ENCODE data around the gene DNHD1. TPM values are rescaled to one million over a fixed set of nuclear protein-coding genes. Genes with fewer than 3 reads are reported as not detected.
A peak's percentile ranks its signal among the peaks of the same experiment; 100 is the strongest.

Gene DNHD1
- total and polyA plus RNA-seq, 9 of the 15 experiments (the other 6 are each of a cell fraction or from before 2014, with no cell fraction given): 0.82 to 9.7 (median 3.8) TPM

DNA sequence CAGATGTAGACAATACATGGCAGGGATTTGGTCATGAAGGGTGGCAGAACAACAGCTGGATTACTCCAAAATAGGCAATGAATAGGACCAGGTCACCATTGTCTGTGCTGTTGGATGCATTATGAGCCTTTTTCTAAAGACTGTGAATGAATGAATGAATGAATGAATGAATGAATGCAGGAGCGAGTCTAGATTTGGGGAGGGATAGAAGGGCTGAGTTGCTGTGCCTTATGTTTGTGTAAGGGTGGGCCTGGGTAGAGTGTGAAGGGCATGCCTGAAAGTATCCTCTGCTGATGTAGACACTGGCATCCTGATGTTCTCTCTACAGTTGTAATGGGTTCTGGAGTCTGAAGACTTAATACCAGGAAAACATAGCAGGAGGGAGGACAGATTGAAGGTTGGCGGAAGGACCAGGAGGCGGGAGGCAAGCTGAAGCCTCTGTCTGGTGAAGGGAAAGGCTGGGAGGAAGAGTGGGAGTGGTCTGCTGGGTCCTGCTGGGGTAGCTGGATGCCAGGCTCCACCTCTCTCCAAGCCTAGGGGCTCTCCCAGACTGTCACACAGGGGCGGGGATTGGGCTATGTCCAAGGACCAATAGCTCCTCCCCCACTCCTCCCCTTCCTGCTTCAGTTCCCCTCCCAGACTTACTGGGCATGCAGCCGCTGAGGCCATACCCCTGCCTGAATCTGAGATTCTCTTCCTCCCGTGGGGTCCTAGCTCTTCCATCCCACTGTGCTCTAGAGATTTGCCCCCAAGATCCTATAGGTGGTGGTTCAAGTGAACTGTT is 28.2 kb upstream of the DNHD1 start (continued):
- TF ChIP-seq, protein P1, sequence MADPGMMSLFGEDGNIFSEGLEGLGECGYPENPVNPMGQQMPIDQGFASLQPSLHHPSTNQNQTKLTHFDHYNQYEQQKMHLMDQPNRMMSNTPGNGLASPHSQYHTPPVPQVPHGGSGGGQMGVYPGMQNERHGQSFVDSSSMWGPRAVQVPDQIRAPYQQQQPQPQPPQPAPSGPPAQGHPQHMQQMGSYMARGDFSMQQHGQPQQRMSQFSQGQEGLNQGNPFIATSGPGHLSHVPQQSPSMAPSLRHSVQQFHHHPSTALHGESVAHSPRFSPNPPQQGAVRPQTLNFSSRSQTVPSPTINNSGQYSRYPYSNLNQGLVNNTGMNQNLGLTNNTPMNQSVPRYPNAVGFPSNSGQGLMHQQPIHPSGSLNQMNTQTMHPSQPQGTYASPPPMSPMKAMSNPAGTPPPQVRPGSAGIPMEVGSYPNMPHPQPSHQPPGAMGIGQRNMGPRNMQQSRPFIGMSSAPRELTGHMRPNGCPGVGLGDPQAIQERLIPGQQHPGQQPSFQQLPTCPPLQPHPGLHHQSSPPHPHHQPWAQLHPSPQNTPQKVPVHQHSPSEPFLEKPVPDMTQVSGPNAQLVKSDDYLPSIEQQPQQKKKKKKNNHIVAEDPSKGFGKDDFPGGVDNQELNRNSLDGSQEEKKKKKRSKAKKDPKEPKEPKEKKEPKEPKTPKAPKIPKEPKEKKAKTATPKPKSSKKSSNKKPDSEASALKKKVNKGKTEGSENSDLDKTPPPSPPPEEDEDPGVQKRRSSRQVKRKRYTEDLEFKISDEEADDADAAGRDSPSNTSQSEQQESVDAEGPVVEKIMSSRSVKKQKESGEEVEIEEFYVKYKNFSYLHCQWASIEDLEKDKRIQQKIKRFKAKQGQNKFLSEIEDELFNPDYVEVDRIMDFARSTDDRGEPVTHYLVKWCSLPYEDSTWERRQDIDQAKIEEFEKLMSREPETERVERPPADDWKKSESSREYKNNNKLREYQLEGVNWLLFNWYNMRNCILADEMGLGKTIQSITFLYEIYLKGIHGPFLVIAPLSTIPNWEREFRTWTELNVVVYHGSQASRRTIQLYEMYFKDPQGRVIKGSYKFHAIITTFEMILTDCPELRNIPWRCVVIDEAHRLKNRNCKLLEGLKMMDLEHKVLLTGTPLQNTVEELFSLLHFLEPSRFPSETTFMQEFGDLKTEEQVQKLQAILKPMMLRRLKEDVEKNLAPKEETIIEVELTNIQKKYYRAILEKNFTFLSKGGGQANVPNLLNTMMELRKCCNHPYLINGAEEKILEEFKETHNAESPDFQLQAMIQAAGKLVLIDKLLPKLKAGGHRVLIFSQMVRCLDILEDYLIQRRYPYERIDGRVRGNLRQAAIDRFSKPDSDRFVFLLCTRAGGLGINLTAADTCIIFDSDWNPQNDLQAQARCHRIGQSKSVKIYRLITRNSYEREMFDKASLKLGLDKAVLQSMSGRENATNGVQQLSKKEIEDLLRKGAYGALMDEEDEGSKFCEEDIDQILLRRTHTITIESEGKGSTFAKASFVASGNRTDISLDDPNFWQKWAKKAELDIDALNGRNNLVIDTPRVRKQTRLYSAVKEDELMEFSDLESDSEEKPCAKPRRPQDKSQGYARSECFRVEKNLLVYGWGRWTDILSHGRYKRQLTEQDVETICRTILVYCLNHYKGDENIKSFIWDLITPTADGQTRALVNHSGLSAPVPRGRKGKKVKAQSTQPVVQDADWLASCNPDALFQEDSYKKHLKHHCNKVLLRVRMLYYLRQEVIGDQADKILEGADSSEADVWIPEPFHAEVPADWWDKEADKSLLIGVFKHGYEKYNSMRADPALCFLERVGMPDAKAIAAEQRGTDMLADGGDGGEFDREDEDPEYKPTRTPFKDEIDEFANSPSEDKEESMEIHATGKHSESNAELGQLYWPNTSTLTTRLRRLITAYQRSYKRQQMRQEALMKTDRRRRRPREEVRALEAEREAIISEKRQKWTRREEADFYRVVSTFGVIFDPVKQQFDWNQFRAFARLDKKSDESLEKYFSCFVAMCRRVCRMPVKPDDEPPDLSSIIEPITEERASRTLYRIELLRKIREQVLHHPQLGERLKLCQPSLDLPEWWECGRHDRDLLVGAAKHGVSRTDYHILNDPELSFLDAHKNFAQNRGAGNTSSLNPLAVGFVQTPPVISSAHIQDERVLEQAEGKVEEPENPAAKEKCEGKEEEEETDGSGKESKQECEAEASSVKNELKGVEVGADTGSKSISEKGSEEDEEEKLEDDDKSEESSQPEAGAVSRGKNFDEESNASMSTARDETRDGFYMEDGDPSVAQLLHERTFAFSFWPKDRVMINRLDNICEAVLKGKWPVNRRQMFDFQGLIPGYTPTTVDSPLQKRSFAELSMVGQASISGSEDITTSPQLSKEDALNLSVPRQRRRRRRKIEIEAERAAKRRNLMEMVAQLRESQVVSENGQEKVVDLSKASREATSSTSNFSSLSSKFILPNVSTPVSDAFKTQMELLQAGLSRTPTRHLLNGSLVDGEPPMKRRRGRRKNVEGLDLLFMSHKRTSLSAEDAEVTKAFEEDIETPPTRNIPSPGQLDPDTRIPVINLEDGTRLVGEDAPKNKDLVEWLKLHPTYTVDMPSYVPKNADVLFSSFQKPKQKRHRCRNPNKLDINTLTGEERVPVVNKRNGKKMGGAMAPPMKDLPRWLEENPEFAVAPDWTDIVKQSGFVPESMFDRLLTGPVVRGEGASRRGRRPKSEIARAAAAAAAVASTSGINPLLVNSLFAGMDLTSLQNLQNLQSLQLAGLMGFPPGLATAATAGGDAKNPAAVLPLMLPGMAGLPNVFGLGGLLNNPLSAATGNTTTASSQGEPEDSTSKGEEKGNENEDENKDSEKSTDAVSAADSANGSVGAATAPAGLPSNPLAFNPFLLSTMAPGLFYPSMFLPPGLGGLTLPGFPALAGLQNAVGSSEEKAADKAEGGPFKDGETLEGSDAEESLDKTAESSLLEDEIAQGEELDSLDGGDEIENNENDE (IDR thresholded peaks at IDR 0.05; ENCODE audit: low read depth, low read length): no peak
- TF ChIP-seq, protein P2, sequence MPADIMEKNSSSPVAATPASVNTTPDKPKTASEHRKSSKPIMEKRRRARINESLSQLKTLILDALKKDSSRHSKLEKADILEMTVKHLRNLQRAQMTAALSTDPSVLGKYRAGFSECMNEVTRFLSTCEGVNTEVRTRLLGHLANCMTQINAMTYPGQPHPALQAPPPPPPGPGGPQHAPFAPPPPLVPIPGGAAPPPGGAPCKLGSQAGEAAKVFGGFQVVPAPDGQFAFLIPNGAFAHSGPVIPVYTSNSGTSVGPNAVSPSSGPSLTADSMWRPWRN (IDR thresholded peaks at IDR 0.05; ENCODE audit: low read depth): no peak
- TF ChIP-seq RBM15 (IDR thresholded peaks at IDR 0.05; ENCODE audit: insufficient read depth, low read length) (no peak), NRF1 (conservative IDR thresholded peaks at IDR 0.05 in 1 of 2, IDR thresholded peaks at IDR 0.05 in 1 of 2) (peak; percentile 23 to 38; a peak in 2 of 4 replicates), PURB (CRISPR knock-in tag; IDR thresholded peaks at IDR 0.05; ENCODE audit: low read depth) (no peak)
- TF ChIP-seq, protein P3, sequence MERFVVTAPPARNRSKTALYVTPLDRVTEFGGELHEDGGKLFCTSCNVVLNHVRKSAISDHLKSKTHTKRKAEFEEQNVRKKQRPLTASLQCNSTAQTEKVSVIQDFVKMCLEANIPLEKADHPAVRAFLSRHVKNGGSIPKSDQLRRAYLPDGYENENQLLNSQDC (CRISPR knock-in tag; IDR thresholded peaks at IDR 0.05): no peak
- TF ChIP-seq, protein P4, sequence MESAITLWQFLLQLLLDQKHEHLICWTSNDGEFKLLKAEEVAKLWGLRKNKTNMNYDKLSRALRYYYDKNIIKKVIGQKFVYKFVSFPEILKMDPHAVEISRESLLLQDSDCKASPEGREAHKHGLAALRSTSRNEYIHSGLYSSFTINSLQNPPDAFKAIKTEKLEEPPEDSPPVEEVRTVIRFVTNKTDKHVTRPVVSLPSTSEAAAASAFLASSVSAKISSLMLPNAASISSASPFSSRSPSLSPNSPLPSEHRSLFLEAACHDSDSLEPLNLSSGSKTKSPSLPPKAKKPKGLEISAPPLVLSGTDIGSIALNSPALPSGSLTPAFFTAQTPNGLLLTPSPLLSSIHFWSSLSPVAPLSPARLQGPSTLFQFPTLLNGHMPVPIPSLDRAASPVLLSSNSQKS (CRISPR knock-in tag; IDR thresholded peaks at IDR 0.05): no peak
- TF ChIP-seq, protein P5, sequence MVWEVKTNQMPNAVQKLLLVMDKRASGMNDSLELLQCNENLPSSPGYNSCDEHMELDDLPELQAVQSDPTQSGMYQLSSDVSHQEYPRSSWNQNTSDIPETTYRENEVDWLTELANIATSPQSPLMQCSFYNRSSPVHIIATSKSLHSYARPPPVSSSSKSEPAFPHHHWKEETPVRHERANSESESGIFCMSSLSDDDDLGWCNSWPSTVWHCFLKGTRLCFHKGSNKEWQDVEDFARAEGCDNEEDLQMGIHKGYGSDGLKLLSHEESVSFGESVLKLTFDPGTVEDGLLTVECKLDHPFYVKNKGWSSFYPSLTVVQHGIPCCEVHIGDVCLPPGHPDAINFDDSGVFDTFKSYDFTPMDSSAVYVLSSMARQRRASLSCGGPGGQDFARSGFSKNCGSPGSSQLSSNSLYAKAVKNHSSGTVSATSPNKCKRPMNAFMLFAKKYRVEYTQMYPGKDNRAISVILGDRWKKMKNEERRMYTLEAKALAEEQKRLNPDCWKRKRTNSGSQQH (CRISPR knock-in tag; IDR thresholded peaks at IDR 0.05): no peak
- TF ChIP-seq, protein P6, sequence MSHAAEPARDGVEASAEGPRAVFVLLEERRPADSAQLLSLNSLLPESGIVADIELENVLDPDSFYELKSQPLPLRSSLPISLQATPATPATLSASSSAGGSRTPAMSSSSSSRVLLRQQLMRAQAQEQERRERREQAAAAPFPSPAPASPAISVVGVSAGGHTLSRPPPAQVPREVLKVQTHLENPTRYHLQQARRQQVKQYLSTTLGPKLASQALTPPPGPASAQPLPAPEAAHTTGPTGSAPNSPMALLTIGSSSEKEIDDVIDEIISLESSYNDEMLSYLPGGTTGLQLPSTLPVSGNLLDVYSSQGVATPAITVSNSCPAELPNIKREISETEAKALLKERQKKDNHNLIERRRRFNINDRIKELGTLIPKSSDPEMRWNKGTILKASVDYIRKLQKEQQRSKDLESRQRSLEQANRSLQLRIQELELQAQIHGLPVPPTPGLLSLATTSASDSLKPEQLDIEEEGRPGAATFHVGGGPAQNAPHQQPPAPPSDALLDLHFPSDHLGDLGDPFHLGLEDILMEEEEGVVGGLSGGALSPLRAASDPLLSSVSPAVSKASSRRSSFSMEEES (CRISPR knock-in tag; IDR thresholded peaks at IDR 0.05): no peak
